H1 (cell line): ENCODE measurements around the gene ZNF516.

ENCODE experiments used
- CTBP2 ChIP-seq: IDR thresholded peaks from 2 replicates; pipeline ENCODE4 v1.7.0; 2011; ENCODE audit warnings: borderline replicate concordance, mild to moderate bottlenecking, moderate library complexity, mixed read lengths, low read length; ENCODE audit not compliant: insufficient read depth, insufficient read length
- EP300 ChIP-seq, 2 experiments: IDR thresholded peaks; 1 replicate in 1 of 2; 2 replicates in 1 of 2; pipeline ENCODE4 v1.6.1; 2011 to 2012; ENCODE audit warnings: low read depth in 2 of 2, low read length in 2 of 2, mild to moderate bottlenecking in 2 of 2, borderline replicate concordance in 1 of 2, inconsistent platforms in 1 of 2, moderate library complexity in 1 of 2
- EZH2 ChIP-seq: fragments of 200-600 bp; sonication (generic); IDR thresholded peaks from 2 replicates; pipeline ENCODE4 v1.7.1; 2012; ENCODE audit warnings: low read depth, mild to moderate bottlenecking, moderate library complexity, low read length, inconsistent platforms; ENCODE audit not compliant: severe bottlenecking
- FOSL1 ChIP-seq: IDR thresholded peaks from 2 replicates; pipeline ENCODE4 v1.6.1; 2011; ENCODE audit warnings: mild to moderate bottlenecking, low read depth, low read length, moderate library complexity; ENCODE audit not compliant: insufficient read depth
- HDAC2 ChIP-seq, 2 experiments: fragments of 300-600 bp in 1 of 2; sonication (generic) in 1 of 2; IDR thresholded peaks; 2 replicates each; pipeline ENCODE4 v1.6.1; 2011 to 2012; ENCODE audit warnings: low read depth in 2 of 2, low read length in 2 of 2, mild to moderate bottlenecking in 2 of 2, moderate library complexity in 2 of 2, borderline replicate concordance in 1 of 2, inconsistent platforms in 1 of 2
- POLR2A ChIP-seq, 2 experiments: IDR thresholded peaks; 1 replicate in 1 of 2; 2 replicates in 1 of 2; pipeline ENCODE4 v1.6.1; 2011; ENCODE audit warnings: low read depth in 2 of 2, low read length in 2 of 2, mild to moderate bottlenecking in 2 of 2; ENCODE audit errors: control extremely low read depth in 1 of 2

GRCh38 chr18:76399613-76400391 is 95.2 kb downstream of the ZNF516 start:
- TF ChIP-seq EZH2 (no peak), FOSL1 (no peak), EP300 (IDR thresholded peaks at IDR 0.05; ENCODE audit: borderline replicate concordance in 1 of 2, low read depth in 2 of 2, low read length in 2 of 2) (no peak), POLR2A (IDR thresholded peaks at IDR 0.05; ENCODE audit: control extremely low read depth in 1 of 2, low read depth in 2 of 2, low read length in 2 of 2) (no peak), CTBP2 (no peak), HDAC2 (IDR thresholded peaks at IDR 0.05; ENCODE audit: borderline replicate concordance in 1 of 2, low read depth in 2 of 2, low read length in 2 of 2) (no peak)
